Stimulated activated CD8-positive, alpha-beta memory T cell treated with anti-CD3 and anti-CD28 coated beads, Interleukin-15, amount 100 ng/mL, for 24 hours (primary cell): ENCODE results near the gene PPP1R12B.
"Not testable (repeated sequence)": the region's sequence is repeated elsewhere in the genome, so short reads cannot be mapped to it uniquely, and the experiment has no call there.

ENCODE experiments used
- DNase-seq: peaks from one replicate; pipeline ENCODE4 v3.0.0-alpha.2; 2020; ENCODE audit warnings: low read depth

PPP1R12B gene

GRCh38 chr1:202561240-202561639 lies 212.7 kb downstream of the PPP1R12B start:
- DNase-seq = no peak

GRCh38 chr1:202561726-202562443 lies 213.4 kb downstream of the PPP1R12B start:
- DNase-seq = no peak

DNA sequence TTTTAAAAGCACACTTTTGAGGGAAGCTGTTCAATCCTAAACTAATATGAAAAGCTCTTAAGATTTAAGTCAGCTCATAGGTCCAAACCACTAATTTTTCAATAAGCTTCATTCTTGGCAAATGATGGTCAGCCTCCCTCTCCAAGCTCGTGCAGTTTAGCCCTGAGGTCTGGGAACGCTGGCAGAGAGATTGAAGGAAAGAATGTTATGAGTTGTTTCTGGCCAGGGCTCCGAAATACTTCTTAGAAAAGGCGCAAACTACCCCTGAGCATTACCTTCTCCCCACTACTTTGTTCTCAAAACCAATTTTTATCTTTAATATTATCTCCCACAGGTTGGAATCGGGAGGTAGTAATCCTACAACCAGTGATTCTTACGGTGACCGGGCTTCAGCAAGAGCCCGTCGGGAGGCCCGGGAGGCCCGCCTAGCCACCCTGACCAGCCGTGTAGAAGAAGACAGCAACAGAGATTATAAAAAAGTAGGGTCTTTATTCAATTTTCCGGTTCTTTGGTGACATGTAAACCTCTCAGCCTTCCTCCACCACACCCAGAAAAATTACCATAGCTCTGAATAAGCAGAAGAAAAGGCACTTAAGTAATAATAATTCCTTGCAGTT lies 214.1 kb downstream of the PPP1R12B start:
- DNase-seq = no peak

DNA sequence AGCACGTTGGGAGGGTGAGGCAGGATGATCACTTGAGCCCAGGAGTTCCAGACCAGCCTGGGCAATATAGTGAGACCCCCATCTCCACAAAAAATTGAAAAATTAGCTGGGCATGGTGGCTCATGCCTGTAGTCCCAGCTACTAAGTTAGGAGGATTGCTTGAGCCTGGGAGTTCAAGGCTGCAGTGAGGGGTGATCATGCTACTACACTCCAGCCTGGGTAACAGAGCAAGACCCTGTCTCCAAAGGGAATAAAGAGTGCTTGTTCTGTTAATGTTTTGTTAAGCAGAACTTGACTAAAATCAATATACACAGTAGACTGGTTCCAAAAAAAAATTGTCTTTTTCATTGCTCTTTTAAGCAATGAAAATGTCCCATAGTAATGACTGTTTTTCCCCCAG lies 215.3 kb downstream of the PPP1R12B start:
- DNase-seq = no peak

DNA sequence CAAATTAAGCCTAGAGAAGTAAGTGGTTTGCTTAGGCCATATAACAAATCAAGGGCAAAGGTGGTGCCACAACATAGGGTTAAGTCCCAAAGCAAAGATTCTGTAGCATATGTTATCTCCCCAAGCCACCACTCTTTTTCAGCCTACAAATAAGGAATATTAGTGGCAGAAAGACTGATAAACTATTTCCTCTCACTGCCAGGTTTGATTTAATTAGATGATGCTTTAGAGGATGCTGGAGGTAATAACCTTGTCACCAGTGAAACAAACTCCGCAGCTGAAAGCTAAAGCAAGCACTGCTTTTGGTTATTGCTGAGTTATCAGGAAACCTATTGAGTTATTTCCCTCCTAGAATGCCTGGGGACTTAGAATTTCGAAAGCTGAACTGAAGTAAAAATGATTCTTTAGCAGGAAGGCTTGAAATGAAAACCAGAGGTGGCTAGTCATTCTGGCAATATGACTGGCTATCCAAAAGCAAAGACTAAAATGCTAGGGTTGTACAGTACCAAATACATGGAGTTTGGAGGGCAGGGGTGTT lies 216.5 kb downstream of the PPP1R12B start:
- DNase-seq = no peak

DNA sequence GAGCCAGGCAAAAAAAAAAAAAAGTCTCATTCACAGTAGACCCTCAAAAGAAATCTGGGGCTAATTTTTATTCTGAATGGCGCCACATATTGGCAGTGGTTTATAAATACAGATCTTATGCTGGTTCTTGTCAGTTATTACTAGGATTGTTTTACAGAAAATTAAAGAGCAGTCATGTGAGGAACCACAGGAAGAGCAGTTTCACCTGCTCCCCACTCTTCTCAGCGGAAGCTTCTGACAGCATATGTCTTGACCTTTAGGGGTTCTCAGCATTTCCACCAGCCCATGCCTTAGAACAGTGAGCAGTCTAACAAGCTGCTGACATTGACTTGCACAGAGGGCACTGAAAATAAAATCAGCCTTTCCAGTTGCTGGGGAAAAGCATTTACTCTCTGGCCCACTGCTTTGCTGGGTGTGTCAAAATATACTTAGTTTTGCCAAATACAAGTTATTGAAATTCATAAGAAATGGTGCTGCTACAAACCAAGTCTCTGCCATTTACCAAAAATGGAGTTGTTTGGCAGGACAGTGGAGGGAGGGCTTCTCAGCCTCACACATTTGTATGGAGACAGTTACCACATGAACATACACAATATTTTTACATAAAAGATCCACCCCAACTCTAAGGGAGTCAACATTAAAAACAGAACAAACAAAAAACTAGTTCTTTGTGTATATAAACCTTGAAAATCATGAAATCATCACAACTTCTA lies 217.5 kb downstream of the PPP1R12B start:
- DNase-seq = no peak

- no peak for DNase-seq
These were observed 219.2 kb downstream of the PPP1R12B start for GRCh38 chr1:202567738-202568137.

- DNase-seq = no peak
These were observed 219.9 kb downstream of the PPP1R12B start for GRCh38 chr1:202568410-202568809.

GRCh38 chr1:202568826-202569225 lies 220.3 kb downstream of the PPP1R12B start:
- DNase-seq = no peak

GRCh38 chr1:202569393-202570322 lies 221.2 kb downstream of the PPP1R12B start:
- no peak for DNase-seq

DNA sequence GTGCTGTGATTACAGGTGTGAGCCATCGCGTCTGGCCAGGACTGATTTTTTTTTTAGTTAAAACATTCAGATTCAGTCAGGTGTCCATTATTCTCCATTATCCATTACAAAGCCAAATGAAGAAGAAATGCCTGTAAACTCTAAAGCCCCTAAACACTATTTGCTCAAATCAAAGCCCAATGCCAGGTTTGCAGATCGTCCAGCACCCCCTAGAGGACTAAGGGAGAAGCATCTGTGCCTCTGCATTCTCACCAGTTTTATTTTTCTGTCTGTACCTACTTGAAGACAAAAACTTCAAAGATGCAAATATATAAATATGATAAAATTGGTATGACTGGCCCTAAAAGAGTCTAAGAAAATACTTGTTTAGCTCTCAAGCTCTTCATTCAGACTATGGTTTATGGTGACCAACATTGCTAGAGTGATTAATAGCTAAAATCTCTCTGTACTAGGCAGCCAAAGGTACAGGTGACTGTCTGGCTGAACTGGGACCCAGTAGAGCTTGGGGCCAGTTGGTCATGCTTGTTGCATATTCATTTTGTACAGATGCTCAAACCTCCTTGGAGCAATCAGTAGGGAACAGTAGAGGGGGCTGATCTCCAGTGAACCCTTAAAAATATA lies 223.3 kb downstream of the PPP1R12B start:
- no peak for DNase-seq

DNA sequence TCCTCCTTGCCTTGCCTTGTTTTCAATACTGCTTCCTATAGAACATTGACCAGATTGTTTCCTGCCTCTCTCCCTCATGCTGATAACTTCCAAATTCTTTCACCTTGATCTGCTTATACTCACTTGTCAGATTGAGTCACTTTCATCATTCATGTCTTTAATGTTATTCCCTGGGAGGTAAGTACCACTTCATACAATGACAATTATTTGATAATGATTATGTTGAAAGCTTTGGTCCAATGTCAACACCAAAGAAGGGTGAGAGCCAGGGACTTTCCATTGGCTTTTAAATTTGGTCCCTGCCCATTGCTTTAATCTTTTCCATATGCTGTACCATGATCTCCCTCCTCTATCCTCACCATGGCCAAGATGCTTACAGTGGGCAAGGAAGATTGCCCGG lies 224.4 kb downstream of the PPP1R12B start:
- no peak for DNase-seq

DNA sequence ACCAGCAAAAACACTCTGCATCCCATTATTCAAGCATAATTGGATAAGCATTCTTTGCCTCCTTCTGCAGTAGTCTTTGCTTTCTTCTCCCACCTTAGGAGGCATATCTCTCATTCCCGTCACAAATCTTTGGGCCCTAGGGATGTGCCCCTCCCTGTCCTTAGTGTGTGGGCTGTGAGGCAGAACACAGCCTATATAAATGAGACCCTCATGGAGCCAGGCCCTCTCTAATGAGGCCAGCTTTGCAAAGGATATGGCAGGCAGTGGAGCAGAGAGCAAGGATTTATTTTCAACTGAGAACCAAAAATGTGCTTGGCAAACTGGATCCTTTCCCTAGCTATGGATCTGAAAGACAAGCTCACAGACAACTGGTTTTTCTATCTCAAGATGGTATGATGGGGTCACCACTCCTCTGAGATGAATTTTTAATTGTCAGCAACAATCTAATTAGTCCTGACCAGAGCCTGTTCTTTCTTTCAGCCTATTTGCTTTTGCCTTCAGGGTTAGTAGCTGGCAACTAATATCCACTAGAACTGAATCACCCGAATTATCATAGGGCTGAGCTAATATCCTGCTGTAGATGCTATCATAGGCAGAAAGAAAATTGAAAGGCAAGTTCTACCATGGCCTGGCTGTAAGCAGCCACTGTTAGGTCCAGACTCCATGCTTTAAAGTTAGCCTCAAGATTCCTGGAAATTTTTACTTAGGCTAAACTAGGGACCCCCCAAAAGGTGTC lies 227.6 kb downstream of the PPP1R12B start:
- no peak for DNase-seq

DNA sequence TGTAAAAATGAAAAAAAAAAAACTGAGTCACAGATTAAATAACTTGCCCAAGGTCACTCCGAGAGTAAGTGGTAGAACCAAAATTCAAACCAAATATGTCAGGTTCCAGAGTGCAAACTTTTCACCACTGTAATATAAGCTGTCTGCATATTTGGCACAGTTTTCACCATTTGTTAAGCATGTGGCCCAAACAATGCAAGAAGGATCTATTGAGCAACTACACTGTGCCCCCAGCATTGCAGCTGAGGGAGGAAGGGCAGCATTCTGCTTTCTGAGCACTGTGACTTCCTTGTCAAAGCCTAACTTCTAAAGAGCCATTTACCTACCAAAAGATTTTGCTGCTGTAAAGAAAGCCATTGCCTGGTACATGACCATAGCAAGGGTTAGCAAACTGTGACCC lies 228.3 kb downstream of the PPP1R12B start:
- no peak for DNase-seq

- DNase-seq = no peak
These were observed 228.9 kb downstream of the PPP1R12B start for GRCh38 chr1:202577381-202577780.

DNA sequence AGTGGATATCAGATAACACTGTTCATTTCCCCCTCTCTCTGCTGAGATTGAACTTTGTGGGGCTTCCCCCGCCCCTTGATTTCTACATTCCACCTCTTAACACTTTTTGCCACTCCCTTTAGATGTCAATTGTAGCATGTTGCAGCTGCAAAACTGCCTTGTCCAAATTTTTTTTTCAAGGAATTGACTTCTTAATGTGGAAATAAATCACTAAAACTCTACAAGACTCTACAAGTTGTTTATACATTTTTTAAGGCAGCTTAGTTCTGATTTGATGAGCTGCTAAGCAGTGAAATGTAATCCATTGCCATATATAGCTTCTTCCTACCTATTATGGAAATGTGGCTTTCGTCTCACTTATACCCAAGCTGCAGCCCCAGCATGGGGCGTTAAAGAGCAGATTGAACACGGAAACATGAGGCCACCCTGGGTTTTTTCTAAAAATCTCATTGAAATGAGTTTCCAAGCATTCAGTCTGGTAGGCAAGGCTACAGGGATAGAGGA lies 229.6 kb downstream of the PPP1R12B start:
- no peak for DNase-seq

- no peak for DNase-seq
These were observed 230.1 kb downstream of the PPP1R12B start for GRCh38 chr1:202578565-202578964.

- DNase-seq = no peak
These were observed 231.3 kb downstream of the PPP1R12B start for GRCh38 chr1:202579806-202580205.

DNA sequence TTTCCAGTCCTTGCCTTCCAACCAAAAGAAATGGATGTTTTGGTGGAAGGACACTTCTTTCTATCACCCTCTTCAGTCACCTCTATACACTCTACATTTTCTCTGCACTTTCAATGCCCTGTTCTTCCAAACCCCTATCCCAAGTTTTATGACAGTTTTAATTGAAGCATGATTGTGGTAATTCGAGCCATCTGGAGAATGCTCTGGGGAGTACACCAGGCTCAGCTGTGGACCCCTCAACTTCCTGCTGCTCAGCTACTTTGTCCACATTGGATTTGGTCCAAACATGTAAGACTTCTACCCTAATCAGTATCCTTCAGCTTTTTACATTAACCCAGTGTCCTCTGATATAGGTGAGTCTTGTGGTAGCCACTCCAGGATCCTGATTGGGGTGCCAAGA lies 232.1 kb downstream of the PPP1R12B start:
- DNase-seq = no peak

DNA sequence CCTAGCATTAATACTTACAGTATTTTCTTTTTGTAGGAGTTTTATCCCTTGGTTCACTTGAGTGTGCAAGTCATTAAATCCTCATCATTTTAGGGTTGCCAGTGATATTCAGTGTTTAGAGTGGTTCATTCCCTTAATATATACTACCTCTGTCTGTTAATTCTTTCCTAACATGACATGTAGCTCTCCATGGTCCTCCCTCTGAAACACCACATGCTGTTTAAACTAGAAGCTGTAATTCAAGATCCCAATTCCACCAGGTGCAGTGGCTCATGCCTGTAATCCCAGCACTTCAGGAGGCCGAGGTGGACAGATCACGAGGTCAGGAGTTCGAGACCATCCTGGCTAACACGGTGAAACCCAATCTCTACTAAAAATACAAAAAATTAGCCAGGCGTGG lies 233.9 kb downstream of the PPP1R12B start:
- DNase-seq = not testable (repeated sequence)
